Inflammatory macrophage treated with lipopolysaccharide for 4 hours (primary cell): ENCODE results near the gene MBD3L5.
"Not testable (repeated sequence)": the region's sequence is repeated elsewhere in the genome, so short reads cannot be mapped to it uniquely, and the experiment has no call there.

ENCODE experiments used
- DNase-seq: peaks from one replicate; pipeline ENCODE4 v3.0.0-alpha.2; 2020

MBD3L5 gene

DNA sequence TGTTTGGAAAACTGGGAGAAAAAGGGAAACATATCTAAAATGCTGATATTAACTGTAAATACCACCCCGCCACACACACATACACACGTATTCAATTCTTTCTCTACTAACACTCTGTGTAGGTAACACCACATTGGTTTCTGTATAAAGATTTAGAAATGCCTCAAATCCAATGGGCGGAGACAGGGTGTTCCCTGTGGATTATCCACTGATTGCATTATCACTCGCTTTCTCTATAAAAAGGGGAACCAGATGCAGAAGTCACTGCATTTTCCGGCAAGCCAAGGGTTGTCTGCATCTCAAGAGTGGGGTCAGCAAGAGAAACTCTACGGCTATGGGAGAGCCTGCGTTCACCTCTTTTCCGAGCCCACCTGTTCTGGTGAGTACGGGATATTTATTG lies at the start of gene MBD3L5:
Gene MBD3L5 (plus strand): TSS at position 301 of the 400 bp plus-strand sequence. CDS start 34 bp downstream, at position 335.
- DNase-seq, result not testable (repeated sequence)

DNA sequence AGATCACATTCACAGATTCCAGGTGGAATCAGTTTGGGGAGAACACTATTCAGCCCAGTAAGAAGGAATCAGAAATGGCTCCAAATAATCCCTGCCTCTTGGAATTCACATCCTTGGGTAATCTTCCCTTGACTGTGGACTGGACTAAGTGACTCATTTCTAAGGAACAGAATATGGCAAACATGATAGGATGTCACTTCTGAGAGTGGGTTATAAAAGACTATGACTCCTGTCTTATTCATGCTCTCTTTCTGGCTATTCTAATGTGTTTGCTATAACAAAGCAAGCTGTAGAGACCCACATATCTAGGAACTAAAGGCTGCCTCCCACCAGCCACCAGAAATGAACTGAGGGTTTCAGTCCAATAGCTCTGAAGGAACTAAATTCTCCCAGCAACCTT lies 46.9 kb upstream of the MBD3L5 start:
- peak; percentile 4 for DNase-seq

DNA sequence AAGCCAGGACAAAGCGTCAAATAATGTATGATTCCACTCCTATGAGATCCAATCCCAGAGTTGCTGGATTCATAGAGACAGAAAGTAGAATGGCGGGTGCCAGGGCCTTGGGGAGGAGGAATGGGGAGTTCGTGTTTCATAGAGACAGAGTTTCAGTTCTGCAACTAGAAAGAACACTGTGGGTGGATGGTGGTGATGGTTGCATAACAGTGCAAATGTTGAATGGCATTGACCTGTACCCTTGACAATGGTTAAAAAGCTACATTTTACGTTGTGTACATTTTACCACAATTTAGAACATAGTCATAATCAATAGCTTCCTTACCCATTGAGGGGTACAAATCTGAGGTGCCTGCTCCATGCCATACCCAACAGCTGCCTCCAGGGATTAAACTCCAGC lies 42.5 kb upstream of the MBD3L5 start:
- peak; percentile 90 for DNase-seq

DNA sequence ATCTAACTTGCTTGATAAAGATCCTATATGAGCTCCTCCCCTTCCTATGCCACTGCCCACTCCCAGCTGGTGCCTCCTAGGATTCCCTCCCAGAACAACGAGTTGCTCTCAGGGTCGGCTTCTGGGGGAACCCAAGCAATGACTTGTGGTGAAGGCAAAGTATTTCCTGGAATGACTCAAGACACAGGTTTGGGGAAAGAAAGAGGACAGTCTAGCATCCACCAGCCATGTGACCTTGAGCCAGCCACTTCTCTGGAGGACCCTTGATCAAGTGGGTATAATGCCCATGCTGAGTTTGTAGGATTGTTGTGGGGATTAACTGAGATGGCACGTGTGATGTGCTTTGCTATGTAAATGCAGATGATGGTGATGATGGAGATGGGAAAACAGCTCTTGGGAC lies 42.1 kb upstream of the MBD3L5 start:
- DNase-seq, result no peak

- no peak for DNase-seq
Measured at GRCh38 chr19:6995054-6995453, 35.3 kb upstream of the MBD3L5 start.

DNA sequence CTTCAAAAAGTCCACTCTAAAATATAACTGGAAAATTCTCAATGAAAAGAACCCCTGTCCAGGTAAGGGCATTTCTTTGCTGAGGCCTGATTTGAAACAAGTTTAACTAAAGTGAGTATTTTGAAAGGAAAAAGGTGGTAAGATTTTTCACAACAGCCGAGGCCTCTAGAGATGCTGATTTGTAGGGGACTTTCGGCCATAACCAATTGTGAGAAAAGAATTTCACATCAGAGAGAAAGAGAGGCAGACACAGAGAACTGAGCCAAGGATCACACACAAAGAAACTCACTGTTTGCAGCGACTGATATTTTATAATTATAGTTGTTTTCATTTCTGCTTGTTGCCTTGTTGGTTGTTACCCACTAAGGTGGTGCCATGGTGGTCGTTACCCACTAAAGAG lies 33.6 kb upstream of the MBD3L5 start:
- DNase-seq, result no peak

DNA sequence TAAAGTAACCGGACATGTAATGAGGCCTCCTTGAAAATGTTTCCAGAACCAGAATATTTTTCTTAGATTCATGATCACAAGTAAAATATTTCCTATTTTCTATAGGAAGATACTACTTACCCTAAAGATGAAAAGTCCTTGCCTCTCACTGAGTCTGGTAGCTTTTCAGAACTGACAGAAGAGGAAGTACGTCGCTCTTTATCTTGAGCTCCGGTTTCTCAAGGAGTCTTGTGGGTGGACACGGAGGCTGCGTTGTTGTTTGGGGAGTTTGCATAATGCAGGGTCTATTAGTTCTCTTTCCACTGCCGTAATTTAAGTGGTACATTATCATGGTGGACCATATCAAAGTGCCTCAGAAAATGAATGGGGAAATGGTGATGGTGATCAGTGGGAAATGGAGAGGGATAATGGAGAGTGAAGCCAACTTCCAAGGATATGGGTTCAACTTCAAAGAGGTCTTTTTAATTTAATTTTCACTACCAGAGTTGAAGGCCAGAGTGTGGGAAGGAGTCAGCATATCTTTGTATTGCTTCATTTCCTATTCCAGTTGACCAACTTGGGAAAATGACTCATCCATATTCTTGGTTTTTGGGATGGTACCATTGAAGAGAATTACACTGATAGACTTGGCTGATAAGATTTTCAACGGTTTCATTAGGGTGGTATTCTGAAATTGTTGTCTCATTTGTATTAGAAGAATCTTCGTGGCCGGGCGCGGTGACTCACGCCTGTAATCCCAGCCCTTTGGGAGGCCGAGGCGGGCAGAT lies 32.5 kb upstream of the MBD3L5 start:
- DNase-seq, result peak; percentile 89

- peak; percentile 83 for DNase-seq
Measured at GRCh38 chr19:6999933-7000332, 30.4 kb upstream of the MBD3L5 start.

DNA sequence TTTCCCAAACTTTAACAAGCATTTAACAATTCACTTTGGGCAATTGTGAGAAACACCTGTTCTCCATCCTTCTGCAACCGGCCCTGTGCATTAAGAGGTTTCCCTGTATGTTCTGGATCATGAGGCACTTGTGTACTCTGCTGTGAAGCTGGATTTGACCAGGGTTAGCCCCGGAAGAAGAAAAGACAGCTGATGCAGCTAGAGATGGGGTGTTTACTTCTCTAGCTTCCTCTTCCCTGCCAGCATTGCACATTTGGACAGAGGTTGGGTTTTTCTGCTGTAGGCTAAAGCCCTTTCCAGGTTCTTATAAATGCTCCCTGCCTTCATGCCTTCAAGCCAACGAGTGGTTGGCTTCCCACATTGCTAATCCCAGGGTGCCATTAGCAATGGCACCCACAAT lies 30.0 kb upstream of the MBD3L5 start:
- DNase-seq, result peak; percentile 32

GRCh38 chr19:7000816-7001215 lies 29.6 kb upstream of the MBD3L5 start:
- DNase-seq, result peak; percentile 69

DNA sequence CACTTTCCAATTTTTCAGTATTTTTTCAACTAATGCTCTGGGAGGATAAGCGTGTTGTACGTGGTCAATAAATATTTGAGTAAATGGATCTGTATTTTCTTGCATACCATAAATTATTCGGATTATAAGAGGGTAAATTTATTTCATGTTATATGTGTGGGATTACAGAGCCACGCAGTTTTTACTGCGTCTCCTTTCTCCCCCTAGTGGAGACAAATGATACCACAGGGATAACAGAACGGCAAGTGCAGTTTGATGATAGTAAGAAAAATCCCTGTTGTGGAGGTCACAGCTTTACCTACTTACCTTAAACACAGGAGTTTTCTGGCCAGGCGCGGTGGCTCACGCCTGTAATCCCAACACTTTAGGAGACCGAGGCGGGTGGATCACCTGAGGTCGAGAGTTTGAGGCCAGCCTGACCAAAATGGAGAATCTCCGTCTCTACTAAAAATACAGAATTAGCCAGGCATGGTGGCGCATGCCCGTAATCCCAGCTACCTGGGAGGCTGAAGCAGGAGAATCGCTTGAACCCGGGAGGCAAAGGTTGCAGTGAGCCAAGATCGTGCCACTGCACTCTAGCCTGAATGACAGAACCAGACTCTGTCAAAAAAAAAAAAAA lies 26.0 kb upstream of the MBD3L5 start:
- peak; percentile 46 for DNase-seq

GRCh38 chr19:7006135-7006704 lies 24.2 kb upstream of the MBD3L5 start:
- no peak for DNase-seq

GRCh38 chr19:7007859-7008258 lies 22.5 kb upstream of the MBD3L5 start:
- no peak for DNase-seq

- DNase-seq, result no peak
Measured at GRCh38 chr19:7010722-7011593, 19.4 kb upstream of the MBD3L5 start.

DNA sequence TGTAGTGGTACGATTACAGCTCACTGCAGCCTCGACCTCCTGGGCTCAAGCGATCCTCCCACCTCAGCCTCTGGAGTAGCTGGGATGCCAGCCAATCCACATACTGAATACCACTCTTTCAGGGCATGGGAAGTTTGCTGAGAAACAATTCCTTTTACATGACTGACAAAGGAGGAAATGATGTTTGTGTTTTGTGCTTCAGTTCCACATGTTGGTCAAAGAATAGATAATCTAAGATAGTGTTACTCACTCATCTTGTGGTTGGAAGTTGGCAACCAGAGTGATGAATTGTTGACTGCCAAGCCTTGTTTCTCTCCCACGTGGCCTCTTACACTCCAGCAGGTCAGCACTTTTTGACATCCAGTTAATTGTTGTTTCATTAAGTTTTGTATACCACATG lies 16.7 kb upstream of the MBD3L5 start:
- peak; percentile 85 for DNase-seq

GRCh38 chr19:7018828-7019227 lies 11.6 kb upstream of the MBD3L5 start:
- DNase-seq, result no peak

GRCh38 chr19:7021331-7021730 lies 9.0 kb upstream of the MBD3L5 start, which contains the start of gene MBD3L2B:
Gene MBD3L2B (minus strand): TSS chr19:7021431. CDS start chr19:7021397, 34 bp downstream.
- DNase-seq, result not testable (repeated sequence)

- not testable (repeated sequence) for DNase-seq
Measured at GRCh38 chr19:7028790-7029189, 1.6 kb upstream of the MBD3L5 start.

GRCh38 chr19:7040079-7040478 lies 9.7 kb downstream of the MBD3L5 start, which contains the start of gene MBD3L4:
Gene MBD3L4 (minus strand): TSS chr19:7040179. CDS start chr19:7040144, 35 bp downstream.
- DNase-seq, result not testable (repeated sequence)

- DNase-seq, result not testable (repeated sequence)
Measured at GRCh38 chr19:7041563-7041962, 11.2 kb downstream of the MBD3L5 start.

GRCh38 chr19:7049021-7049420 lies 18.6 kb downstream of the MBD3L5 start, which contains the start of gene MBD3L2:
Gene MBD3L2 (plus strand): TSS chr19:7049321. CDS start chr19:7049374, 53 bp downstream.
- DNase-seq, result not testable (repeated sequence)

- not testable (repeated sequence) for DNase-seq
Measured at GRCh38 chr19:7051421-7051820, 21.0 kb downstream of the MBD3L5 start.

GRCh38 chr19:7052896-7053295 lies 22.5 kb downstream of the MBD3L5 start:
- not testable (repeated sequence) for DNase-seq
